HG03521 (cell line): ENCODE measurements around the gene ZNF813.
"Not testable (repeated sequence)": the region's sequence is repeated elsewhere in the genome, so short reads cannot be mapped to it uniquely, and the experiment has no call there.

Experiments used
- ATAC-seq: cut with Tn5 transposase; IDR thresholded peaks from one replicate; pipeline ENCODE4 v1.9.1; 2021; ENCODE audit warnings: mild to moderate bottlenecking, moderate library complexity; ENCODE audit not compliant: unreplicated experiment

Gene ZNF813

GRCh38 chr19:53467485-53468262 is at the start of gene ZNF813:
TSS of gene ZNF813 (plus strand) at chr19:53467733. CDS start at chr19:53483823, 16,090 bp downstream.
- ATAC-seq, result peak; percentile 92

- ATAC-seq, result not testable (repeated sequence)
Observed at GRCh38 chr19:53420520-53421315, 46.8 kb upstream of the ZNF813 start.

GRCh38 chr19:53422551-53422950 is 45.0 kb upstream of the ZNF813 start:
- ATAC-seq, result no peak

- not testable (repeated sequence) for ATAC-seq
Observed at GRCh38 chr19:53423074-53423473, 44.5 kb upstream of the ZNF813 start.

- not testable (repeated sequence) for ATAC-seq
Observed at GRCh38 chr19:53423680-53424079, 43.9 kb upstream of the ZNF813 start.

GRCh38 chr19:53424968-53425597 is 42.5 kb upstream of the ZNF813 start:
- ATAC-seq, result no peak

- peak; percentile 90 for ATAC-seq
Observed at GRCh38 chr19:53431399-53432087, 36.0 kb upstream of the ZNF813 start, which contains the start of gene ZNF761. TSS of gene ZNF761 (plus strand) at chr19:53431984. CDS start at chr19:53447269, 15,285 bp downstream.

GRCh38 chr19:53432088-53432661 is 35.4 kb upstream of the ZNF813 start:
- ATAC-seq, result peak; percentile 13

GRCh38 chr19:53443809-53444208 is 23.7 kb upstream of the ZNF813 start:
- not testable (repeated sequence) for ATAC-seq

GRCh38 chr19:53447196-53447595 is 20.3 kb upstream of the ZNF813 start:
- not testable (repeated sequence) for ATAC-seq

- ATAC-seq, result no peak
Observed at GRCh38 chr19:53455828-53456227, 11.7 kb upstream of the ZNF813 start.

GRCh38 chr19:53460131-53460721 is 7.3 kb upstream of the ZNF813 start:
- ATAC-seq, result not testable (repeated sequence)

GRCh38 chr19:53461866-53462265 is 5.7 kb upstream of the ZNF813 start:
- ATAC-seq, result no peak

- ATAC-seq, result no peak
Observed at GRCh38 chr19:53462861-53463260, 4.7 kb upstream of the ZNF813 start.

- ATAC-seq, result no peak
Observed at GRCh38 chr19:53463263-53463662, 4.3 kb upstream of the ZNF813 start.

GRCh38 chr19:53466726-53467484 is 628 bp upstream of the ZNF813 start:
- ATAC-seq, result no peak

GRCh38 chr19:53468628-53469027 is 1.1 kb downstream of the ZNF813 start:
- not testable (repeated sequence) for ATAC-seq

GRCh38 chr19:53471916-53472315 is 4.4 kb downstream of the ZNF813 start:
- ATAC-seq, result no peak

GRCh38 chr19:53474832-53475231 is 7.3 kb downstream of the ZNF813 start:
- ATAC-seq, result not testable (repeated sequence)
